ENCODE measurements around the gene KRTAP5-9. TPM values are rescaled to one million over a fixed set of nuclear protein-coding genes. Genes with fewer than 3 reads are reported as not detected.

The KRTAP5-9 gene
- total and polyA plus RNA-seq, 9 of the 15 experiments (the other 6 are each of a cell fraction or from before 2014, with no cell fraction given): not detected

DNA sequence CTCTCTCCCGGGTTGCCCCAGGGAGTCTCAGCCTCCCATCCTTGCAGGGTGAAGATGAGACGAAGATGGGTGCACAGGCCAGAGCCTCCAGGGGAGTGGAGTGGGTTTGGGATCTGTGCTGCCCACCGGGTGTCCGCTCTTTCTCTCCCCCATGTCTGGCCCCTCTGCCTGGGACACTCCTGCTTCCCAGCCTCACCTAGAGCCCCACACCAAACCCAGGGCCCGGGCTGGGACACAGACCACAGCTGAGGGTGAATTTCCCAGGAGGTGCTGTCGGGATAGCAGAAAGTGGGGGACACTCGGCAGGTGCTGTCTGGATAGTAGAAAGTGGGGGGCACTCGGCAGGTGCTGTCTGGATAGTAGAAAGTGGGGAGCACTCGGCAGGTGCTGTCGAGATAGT is 46.2 kb upstream of the KRTAP5-9 start:
- FAIRE-seq: no peak
- CTCF ChIA-PET (ENCODE audit: low intra/inter-chr PET ratio): no interaction called here

GRCh38 chr11:71502871-71503435 is 45.3 kb upstream of the KRTAP5-9 start:
- no peaks in the 10 kb centered on the region for H3K9me3 ChIP-seq (replicated peaks; ENCODE audit: control insufficient read depth, insufficient read depth, low read depth, low read length)
- no peak overlapping the region for H3K4me2 ChIP-seq (ENCODE audit: insufficient read depth, low read length)
- ATAC-seq (no peak), FAIRE-seq (no peak), DNase-seq (ENCODE audit: extremely low read depth in 1 of 4, low spot score in 3 of 4) (no peak)
- ChIA-PET POLR2A (no interaction called here), CTCF (ENCODE audit: low intra/inter-chr PET ratio) (no interaction called here)
- 86% methylated on average over 15 of the region's 15 CpGs for WGBS (ENCODE audit: insufficient coverage, low coverage, missing lambda C conversion rate)
- no TSS peak for BruUV-seq (replicated peaks)
- H4K20me1 ChIP-seq (replicated peaks; ENCODE audit: control insufficient read depth, insufficient read depth, low read length): no peaks in the 10 kb centered on the region
- no peak overlapping the region for H2AFZ ChIP-seq (ENCODE audit: low read depth, low read length)
- no peak overlapping the region for H3K27ac ChIP-seq (ENCODE audit: extremely low read depth, low read depth, low read length)
- in situ Hi-C loops (cut with MboI): no loop called here
- no peaks in the 10 kb centered on the region for H3K9me1 ChIP-seq (ENCODE audit: control insufficient read depth, insufficient read depth, low read length)
- intact Hi-C loops (cut with micrococcal nuclease): no loop called here
- no peaks in the 10 kb centered on the region for H3K27me3 ChIP-seq (ENCODE audit: control insufficient read depth in 2 of 2, insufficient read depth in 2 of 2, low read length in 2 of 2)
- no peaks in the 10 kb centered on the region for H3K4me1 ChIP-seq (replicated peaks in 1 of 2; ENCODE audit: control insufficient read depth in 2 of 2, insufficient read depth in 2 of 2, low read length in 2 of 2)
- H3K36me3 ChIP-seq (ENCODE audit: control insufficient read depth, insufficient read depth, low read length): peaks cover 22% of the 10 kb centered on the region; the same call in 2 of the 3 replicates
- no peaks in the 10 kb centered on the region for H3K79me2 ChIP-seq (ENCODE audit: control insufficient read depth, insufficient read depth, low read length)
- H3K4me3 ChIP-seq: no peak overlapping the region
- H3K9ac ChIP-seq (ENCODE audit: insufficient read depth in 1 of 2, low read depth in 2 of 2, low read length in 2 of 2): no peak overlapping the region
- TF ChIP-seq ZNF707 (CRISPR knock-in tag; conservative IDR thresholded peaks at IDR 0.05) (no peak), POU5F1 (IDR thresholded peaks at IDR 0.05; ENCODE audit: borderline replicate concordance, low read depth, low read length, partially characterized antibody) (no peak), SRSF3 (IDR thresholded peaks at IDR 0.05; ENCODE audit: insufficient read depth, low read length) (no peak), NKRF (IDR thresholded peaks at IDR 0.05; ENCODE audit: borderline replicate concordance) (no peak), SRSF1 (IDR thresholded peaks at IDR 0.05; ENCODE audit: low read depth, low read length) (no peak), ZNF830 (CRISPR knock-in tag; IDR thresholded peaks at IDR 0.05) (no peak), CEBPB (tag; IDR thresholded peaks at IDR 0.05) (no peak), GATA2 (CRISPR knock-in tag; IDR thresholded peaks at IDR 0.05) (no peak), EP300 (IDR thresholded peaks at IDR 0.05; ENCODE audit: low read length) (no peak)
- TF ChIP-seq, protein P1, sequence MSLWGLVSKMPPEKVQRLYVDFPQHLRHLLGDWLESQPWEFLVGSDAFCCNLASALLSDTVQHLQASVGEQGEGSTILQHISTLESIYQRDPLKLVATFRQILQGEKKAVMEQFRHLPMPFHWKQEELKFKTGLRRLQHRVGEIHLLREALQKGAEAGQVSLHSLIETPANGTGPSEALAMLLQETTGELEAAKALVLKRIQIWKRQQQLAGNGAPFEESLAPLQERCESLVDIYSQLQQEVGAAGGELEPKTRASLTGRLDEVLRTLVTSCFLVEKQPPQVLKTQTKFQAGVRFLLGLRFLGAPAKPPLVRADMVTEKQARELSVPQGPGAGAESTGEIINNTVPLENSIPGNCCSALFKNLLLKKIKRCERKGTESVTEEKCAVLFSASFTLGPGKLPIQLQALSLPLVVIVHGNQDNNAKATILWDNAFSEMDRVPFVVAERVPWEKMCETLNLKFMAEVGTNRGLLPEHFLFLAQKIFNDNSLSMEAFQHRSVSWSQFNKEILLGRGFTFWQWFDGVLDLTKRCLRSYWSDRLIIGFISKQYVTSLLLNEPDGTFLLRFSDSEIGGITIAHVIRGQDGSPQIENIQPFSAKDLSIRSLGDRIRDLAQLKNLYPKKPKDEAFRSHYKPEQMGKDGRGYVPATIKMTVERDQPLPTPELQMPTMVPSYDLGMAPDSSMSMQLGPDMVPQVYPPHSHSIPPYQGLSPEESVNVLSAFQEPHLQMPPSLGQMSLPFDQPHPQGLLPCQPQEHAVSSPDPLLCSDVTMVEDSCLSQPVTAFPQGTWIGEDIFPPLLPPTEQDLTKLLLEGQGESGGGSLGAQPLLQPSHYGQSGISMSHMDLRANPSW (CRISPR knock-in tag; IDR thresholded peaks at IDR 0.05): no peak

More for the DNA sequence above, 46.2 kb upstream of the KRTAP5-9 start:
- intact Hi-C loops (cut with micrococcal nuclease): no loop called here
- in situ Hi-C loops (cut with MboI): no loop called here
- POLR2A ChIA-PET: no interaction called here
- H3K4me3 ChIP-seq: no peak overlapping the region
- no peaks in the 10 kb centered on the region for H3K9me1 ChIP-seq (ENCODE audit: control insufficient read depth, insufficient read depth, low read length)
- H3K4me2 ChIP-seq (ENCODE audit: insufficient read depth, low read length): no peak overlapping the region
- no peak overlapping the region for H3K9ac ChIP-seq (ENCODE audit: insufficient read depth in 1 of 2, low read depth in 2 of 2, low read length in 2 of 2)
- WGBS (ENCODE audit: insufficient coverage, low coverage, missing lambda C conversion rate): 66% methylated on average over 7 of the region's 10 CpGs
- H3K27me3 ChIP-seq (ENCODE audit: control insufficient read depth in 2 of 2, insufficient read depth in 2 of 2, low read length in 2 of 2): no peaks in the 10 kb centered on the region
- ATAC-seq: no peak
- H3K4me1 ChIP-seq (replicated peaks in 1 of 2; ENCODE audit: control insufficient read depth in 2 of 2, insufficient read depth in 2 of 2, low read length in 2 of 2): no peaks in the 10 kb centered on the region
- no peaks in the 10 kb centered on the region for H3K9me3 ChIP-seq (replicated peaks; ENCODE audit: control insufficient read depth, insufficient read depth, low read depth, low read length)
- peaks cover 30% of the 10 kb centered on the region; the same call in 2 of the 3 replicates for H3K36me3 ChIP-seq (ENCODE audit: control insufficient read depth, insufficient read depth, low read length)
- H3K79me2 ChIP-seq (ENCODE audit: control insufficient read depth, insufficient read depth, low read length): no peaks in the 10 kb centered on the region
- H4K20me1 ChIP-seq (replicated peaks; ENCODE audit: control insufficient read depth, insufficient read depth, low read length): no peaks in the 10 kb centered on the region
- no peak overlapping the region for H3K27ac ChIP-seq (ENCODE audit: extremely low read depth, low read depth, low read length)
- BruUV-seq (replicated peaks): no TSS peak
- H2AFZ ChIP-seq (ENCODE audit: low read depth, low read length): no peak overlapping the region
- no peak for DNase-seq (ENCODE audit: extremely low read depth in 1 of 4, low spot score in 3 of 4)
- TF ChIP-seq SRSF9 (IDR thresholded peaks at IDR 0.05; ENCODE audit: borderline replicate concordance, low read depth, low read length): no peak
- no peak for TF ChIP-seq PPARD (CRISPR knock-in tag; IDR thresholded peaks at IDR 0.05)
